Endothelial cell (in vitro differentiated cells): Measurements from ENCODE around the gene SERGEF. TPM values are rescaled to one million over a fixed set of nuclear protein-coding genes. Genes with fewer than 3 reads are reported as not detected.

ENCODE experiments used
- DNase-seq: peaks from one replicate; pipeline ENCODE4 v3.0.0; 2021; ENCODE audit warnings: low spot score
- H3K27ac Mint-ChIP-seq: one replicate; pipeline ENCODE4 v1.8.0; 2021; ENCODE audit warnings: mixed read lengths, inconsistent platforms; ENCODE audit not compliant: unreplicated experiment
- H3K27me3 Mint-ChIP-seq: one replicate; pipeline ENCODE4 v1.8.0; 2021; ENCODE audit warnings: mild to moderate bottlenecking, moderate library complexity, mixed read lengths, inconsistent platforms; ENCODE audit not compliant: unreplicated experiment
- H3K36me3 Mint-ChIP-seq: one replicate; pipeline ENCODE4 v1.8.0; 2021; ENCODE audit warnings: mild to moderate bottlenecking, low read depth, mixed read lengths, inconsistent platforms; ENCODE audit not compliant: unreplicated experiment
- H3K4me1 Mint-ChIP-seq: one replicate; pipeline ENCODE4 v1.8.0; 2021; ENCODE audit warnings: mild to moderate bottlenecking, mixed read lengths, inconsistent platforms; ENCODE audit not compliant: unreplicated experiment
- H3K4me3 Mint-ChIP-seq: one replicate; pipeline ENCODE4 v1.8.0; 2021; ENCODE audit warnings: mild to moderate bottlenecking, mixed read lengths, inconsistent platforms; ENCODE audit not compliant: unreplicated experiment
- H3K9me3 Mint-ChIP-seq: one replicate; pipeline ENCODE4 v1.8.0; 2021; ENCODE audit warnings: mixed read lengths, inconsistent platforms; ENCODE audit not compliant: unreplicated experiment
- total RNA-seq: library from RNA; stranded (reverse); fragmentation: NEBNext Ultra II Directional; extraction: Animal tissue kit (Norgen Biotek cat#: 25700); gene quantifications from one replicate; pipeline ENCODE4 v1.2.1, GENCODE V29; 2021; ENCODE audit not compliant: unreplicated experiment
- TF ChIP-seq, protein P1 (sequence below): fragments of 200-600 bp; sonication (generic); IDR thresholded peaks from one replicate; pipeline ENCODE4 v1.5.0; 2021; ENCODE audit warnings: antibody characterized with exemption; ENCODE audit not compliant: unreplicated experiment

The SERGEF gene
- total RNA-seq, 1 donor from 2014 or later = 19.1 TPM

DNA sequence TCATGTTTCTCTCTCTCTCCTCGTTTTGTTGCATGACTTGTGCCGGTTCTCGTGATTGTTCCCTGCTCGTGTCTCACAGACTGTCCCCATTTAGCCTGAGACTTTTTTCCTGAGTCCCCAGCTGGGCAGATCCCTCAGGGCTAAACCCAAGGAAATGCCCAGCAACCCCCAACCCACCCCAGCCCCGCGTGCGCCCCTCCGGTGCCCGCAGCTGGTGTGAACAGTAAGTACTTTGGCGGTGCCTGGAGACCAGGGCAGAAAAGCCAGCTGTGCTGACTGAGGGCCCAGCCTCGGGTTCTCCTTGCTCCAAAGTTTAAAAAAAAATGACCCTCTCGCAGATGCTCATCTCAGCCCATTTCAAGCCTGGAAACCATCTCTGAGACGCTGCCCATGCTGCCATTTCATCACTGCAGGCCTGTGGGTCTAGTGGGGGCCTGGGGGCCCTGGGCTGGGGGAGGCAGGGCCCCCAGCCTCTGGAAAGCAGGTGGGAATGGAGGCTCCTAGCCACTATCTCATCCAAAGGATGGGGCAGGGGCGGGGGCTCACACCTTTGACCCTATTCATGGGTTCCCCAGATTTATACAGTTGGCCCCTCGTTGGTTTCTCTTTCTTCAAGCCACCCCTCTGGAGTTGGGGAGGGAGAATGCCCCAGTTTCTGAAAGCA lies 236.5 kb downstream of the SERGEF start:
- Mint-ChIP-seq H3K4me3 (no peak overlapping the region), H3K36me3 (no peaks in the 10 kb centered on the region), H3K9me3 (no peaks in the 10 kb centered on the region), H3K4me1 (no peaks in the 10 kb centered on the region), H3K27me3 (peaks cover 2% of the 10 kb centered on the region), H3K27ac (no peak overlapping the region)
- no peak for DNase-seq
- TF ChIP-seq, protein P1, sequence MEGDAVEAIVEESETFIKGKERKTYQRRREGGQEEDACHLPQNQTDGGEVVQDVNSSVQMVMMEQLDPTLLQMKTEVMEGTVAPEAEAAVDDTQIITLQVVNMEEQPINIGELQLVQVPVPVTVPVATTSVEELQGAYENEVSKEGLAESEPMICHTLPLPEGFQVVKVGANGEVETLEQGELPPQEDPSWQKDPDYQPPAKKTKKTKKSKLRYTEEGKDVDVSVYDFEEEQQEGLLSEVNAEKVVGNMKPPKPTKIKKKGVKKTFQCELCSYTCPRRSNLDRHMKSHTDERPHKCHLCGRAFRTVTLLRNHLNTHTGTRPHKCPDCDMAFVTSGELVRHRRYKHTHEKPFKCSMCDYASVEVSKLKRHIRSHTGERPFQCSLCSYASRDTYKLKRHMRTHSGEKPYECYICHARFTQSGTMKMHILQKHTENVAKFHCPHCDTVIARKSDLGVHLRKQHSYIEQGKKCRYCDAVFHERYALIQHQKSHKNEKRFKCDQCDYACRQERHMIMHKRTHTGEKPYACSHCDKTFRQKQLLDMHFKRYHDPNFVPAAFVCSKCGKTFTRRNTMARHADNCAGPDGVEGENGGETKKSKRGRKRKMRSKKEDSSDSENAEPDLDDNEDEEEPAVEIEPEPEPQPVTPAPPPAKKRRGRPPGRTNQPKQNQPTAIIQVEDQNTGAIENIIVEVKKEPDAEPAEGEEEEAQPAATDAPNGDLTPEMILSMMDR = no peak

DNA sequence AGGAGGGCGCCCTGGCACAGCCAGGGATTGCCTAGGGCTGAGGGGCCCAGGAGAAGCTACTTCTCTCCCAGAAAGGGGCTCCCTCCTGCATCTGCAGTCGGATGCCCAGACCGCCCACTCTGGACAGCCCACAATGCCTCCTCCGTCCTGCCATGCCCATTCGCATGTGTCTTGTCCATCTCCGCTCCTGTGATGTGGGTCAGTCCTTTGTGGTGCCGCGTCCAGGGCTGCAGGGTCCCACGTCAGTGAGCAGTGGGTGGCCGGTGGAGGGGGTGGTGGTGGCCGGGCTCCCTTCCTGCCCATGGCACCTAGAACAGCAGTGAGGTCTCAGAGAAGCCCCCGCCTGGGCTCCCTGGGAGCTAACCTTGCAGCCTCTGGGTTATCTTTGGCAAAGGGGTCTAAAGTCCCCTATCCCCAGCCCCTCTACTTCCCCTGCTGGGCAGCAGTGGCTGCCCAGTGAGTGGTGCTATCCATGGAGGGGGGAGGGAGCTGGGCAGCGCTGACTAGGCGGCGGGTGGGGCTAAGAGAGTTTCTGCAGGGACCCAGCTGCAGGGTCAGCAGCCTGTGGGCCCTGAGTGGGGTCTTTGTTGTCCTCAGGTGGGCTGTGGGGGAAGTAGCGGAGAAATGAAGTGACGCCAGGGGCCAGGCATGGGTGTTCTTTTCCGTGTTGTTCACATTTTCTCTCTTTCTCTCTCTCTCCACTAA lies 237.2 kb downstream of the SERGEF start:
- H3K36me3 Mint-ChIP-seq = no peaks in the 10 kb centered on the region
- H3K9me3 Mint-ChIP-seq = no peaks in the 10 kb centered on the region
- DNase-seq = no peak
- TF ChIP-seq, protein P1 = no peak
- no peak overlapping the region for H3K27ac Mint-ChIP-seq
- no peak overlapping the region for H3K4me3 Mint-ChIP-seq
- no peaks in the 10 kb centered on the region for H3K4me1 Mint-ChIP-seq
- H3K27me3 Mint-ChIP-seq = no peaks in the 10 kb centered on the region

DNA sequence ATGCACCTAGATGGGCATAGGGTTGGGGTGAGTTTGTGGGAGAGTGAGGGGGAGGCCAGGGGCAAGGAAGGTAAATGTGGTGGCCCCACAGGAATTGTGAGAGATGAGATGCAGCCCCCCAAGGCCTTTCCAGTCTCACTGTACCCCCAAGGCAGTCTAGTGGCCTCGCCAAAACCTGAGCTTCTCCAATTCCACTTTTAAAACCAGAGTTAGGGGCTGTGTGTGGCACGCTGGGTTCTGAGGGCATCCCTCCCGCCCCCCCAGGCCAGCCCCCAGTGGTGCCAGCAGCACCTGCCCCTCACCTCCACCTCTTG lies 237.9 kb downstream of the SERGEF start:
- Mint-ChIP-seq H3K27ac (no peak overlapping the region), H3K27me3 (no peaks in the 10 kb centered on the region), H3K4me3 (no peak overlapping the region), H3K4me1 (no peaks in the 10 kb centered on the region), H3K36me3 (no peaks in the 10 kb centered on the region), H3K9me3 (no peaks in the 10 kb centered on the region)
- TF ChIP-seq, protein P1 = no peak
- DNase-seq = no peak

DNA sequence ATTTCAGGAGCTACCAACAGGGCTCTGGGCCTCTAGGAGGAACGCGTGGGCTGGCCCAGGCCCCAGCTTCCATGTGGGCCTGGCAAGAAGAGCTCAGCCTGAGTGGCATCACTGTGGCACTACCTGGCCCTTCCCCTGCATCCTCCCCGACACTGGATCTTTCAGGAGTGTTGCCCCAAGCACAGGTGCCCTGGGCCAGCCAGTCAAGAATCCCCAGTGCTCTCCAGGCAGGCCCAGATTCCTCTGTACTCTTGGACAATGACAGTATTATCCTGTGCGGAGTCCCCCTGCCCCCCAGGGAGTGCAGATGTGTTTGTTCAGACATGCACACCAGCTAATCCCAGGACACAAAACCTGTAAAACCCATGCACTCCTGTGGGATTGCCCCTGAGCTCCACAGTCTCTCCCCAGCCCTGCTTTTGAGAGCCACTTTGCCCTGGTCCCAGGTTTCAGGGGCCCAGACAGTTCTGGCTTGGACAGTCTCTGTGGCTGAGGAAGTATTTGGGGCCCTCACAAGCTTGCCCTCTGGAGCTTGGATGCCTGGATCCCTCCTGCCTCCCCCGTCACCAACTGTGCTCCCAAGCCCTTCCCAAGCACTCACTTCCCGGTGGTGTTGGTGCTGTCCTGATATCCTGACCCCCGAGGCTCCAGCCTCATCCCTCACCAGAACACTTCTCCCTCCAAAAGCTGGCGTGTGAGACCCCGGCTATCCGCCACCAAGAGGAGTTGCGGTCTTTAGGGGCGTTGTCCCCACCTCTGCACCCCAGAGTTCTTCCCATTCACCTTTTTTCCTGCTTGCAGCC lies 238.4 kb downstream of the SERGEF start:
- DNase-seq = no peak
- no peaks in the 10 kb centered on the region for H3K27me3 Mint-ChIP-seq
- no peaks in the 10 kb centered on the region for H3K9me3 Mint-ChIP-seq
- no peaks in the 10 kb centered on the region for H3K36me3 Mint-ChIP-seq
- no peaks in the 10 kb centered on the region for H3K4me1 Mint-ChIP-seq
- H3K27ac Mint-ChIP-seq = no peak overlapping the region
- no peak overlapping the region for H3K4me3 Mint-ChIP-seq
- TF ChIP-seq, protein P1 = no peak
